Coronary artery (tissue), 2 donors: Measurements from ENCODE around the gene IMMT.

Experiments used
- DNase-seq: peaks from one replicate; pipeline ENCODE4 v3.0.0-alpha.2; 2017; ENCODE audit warnings: low spot score
- H3K27ac ChIP-seq, 2 donors: fragments of 200-600 bp; sonication (generic); one replicate each; pipeline ENCODE4 v1.5.1; 2016 to 2019
- H3K4me3 ChIP-seq: fragments of 200-600 bp; sonication (generic); 2 replicates; pipeline ENCODE4 v1.5.1; 2016; ENCODE audit warnings: mild to moderate bottlenecking, moderate library complexity
- CTCF ChIP-seq: fragments of 200-600 bp; sonication (generic); IDR thresholded peaks from one replicate; pipeline ENCODE4 v1.5.1; 2019; ENCODE audit warnings: antibody characterized with exemption

The IMMT gene

GRCh38 chr2:86160156-86160952 is 34.9 kb downstream of the IMMT start:
- no peak for DNase-seq
- no peak for TF ChIP-seq CTCF
- no peak overlapping the region for H3K4me3 ChIP-seq
- no peak overlapping the region for H3K27ac ChIP-seq

GRCh38 chr2:86158286-86158685 is 37.0 kb downstream of the IMMT start:
- no peak for DNase-seq
- TF ChIP-seq CTCF = no peak
- no peak overlapping the region for H3K4me3 ChIP-seq
- H3K27ac ChIP-seq = no peak overlapping the region

- H3K4me3 ChIP-seq = no peak overlapping the region
Observed at GRCh38 chr2:86157009-86157556, 38.2 kb downstream of the IMMT start.

GRCh38 chr2:86150502-86150901 is 44.8 kb downstream of the IMMT start:
- DNase-seq = no peak
- Histone ChIP-seq H3K4me3 (no peak overlapping the region), H3K27ac (no peak overlapping the region)
- no peak for TF ChIP-seq CTCF

More at GRCh38 chr2:86157009-86157556, 38.2 kb downstream of the IMMT start:
- TF ChIP-seq CTCF = no peak
- no peak overlapping the region for H3K27ac ChIP-seq
- DNase-seq = no peak

- Histone ChIP-seq H3K4me3 (no peak overlapping the region), H3K27ac (no peak overlapping the region)
- no peak for DNase-seq
- no peak for TF ChIP-seq CTCF
Observed at GRCh38 chr2:86147793-86148192, 47.5 kb downstream of the IMMT start.

GRCh38 chr2:86143926-86144685 is 51.2 kb downstream of the IMMT start:
- TF ChIP-seq CTCF = no peak
- no peak for DNase-seq
- Histone ChIP-seq H3K4me3 (no peak overlapping the region), H3K27ac (no peak overlapping the region)
